Uterus (tissue), 4 donors: Measurements from ENCODE around the gene EEF1E1. TPM values are rescaled to one million over a fixed set of nuclear protein-coding genes. Genes with fewer than 3 reads are reported as not detected.
A peak's percentile ranks its signal among the peaks of the same experiment; 100 is the strongest.

Experiments
- DNase-seq, 2 donors: peaks; one replicate each; pipeline ENCODE4 v3.0.0-alpha.2; 2019 to 2020
- H3K27ac ChIP-seq, 2 donors: fragments of 200-600 bp; sonication (generic); 1 replicate in 1 of 2; 2 replicates in 1 of 2; pipeline ENCODE4 v1.5.1; 2016 to 2018
- H3K27me3 ChIP-seq, 2 donors: fragments of 200-600 bp; sonication (generic); one replicate each; pipeline ENCODE4 v1.5.1; 2018 to 2019; ENCODE audit warnings: control low read depth in 1 of 2
- H3K36me3 ChIP-seq, 2 donors: fragments of 200-600 bp; sonication (generic); one replicate each; pipeline ENCODE4 v1.5.1; 2019; ENCODE audit warnings: control low read depth in 1 of 2
- H3K4me1 ChIP-seq, 2 donors: fragments of 200-600 bp; sonication (generic); one replicate each; pipeline ENCODE4 v1.5.1; 2018 to 2019; ENCODE audit warnings: control low read depth in 1 of 2
- H3K4me3 ChIP-seq, 2 donors: fragments of 200-600 bp; sonication (generic); 1 replicate in 1 of 2; 2 replicates in 1 of 2; pipeline ENCODE4 v1.5.1; 2018 to 2019; ENCODE audit warnings: mild to moderate bottlenecking in 1 of 2
- H3K9me3 ChIP-seq, 2 donors: fragments of 200-600 bp; sonication (generic); one replicate each; pipeline ENCODE4 v1.5.1; 2019; ENCODE audit warnings: control low read depth in 1 of 2
- POLR2A ChIP-seq, 2 donors: fragments of 450-650 bp; IDR thresholded peaks; one replicate each; pipeline ENCODE4 v1.6.1; 2016; ENCODE audit warnings: antibody characterized with exemption in 2 of 2, mild to moderate bottlenecking in 1 of 2, moderate library complexity in 1 of 2
- intact Hi-C: fragments of 100-400 bp; cut with DNase I; formaldehyde crosslinking; loops from one replicate; pipeline ENCODE4 v1.15.1; 2023; ENCODE audit warnings: low total_unique reads
- total RNA-seq, 4 donors: library from RNA; depleted of rRNA in 3 of 4; stranded (reverse); fragments of >200 nt in 3 of 4; gene quantifications; one replicate each; pipeline versions ENCODE4 v1.1.0 to v1.2.4, GENCODE V29; 2014 to 2023
- TF ChIP-seq, protein P1 (sequence below), 4 experiments: fragments of 200-600 bp in 2 of 4; fragments of 450-650 bp in 2 of 4; sonication (generic) in 2 of 4; IDR thresholded peaks; one replicate each; pipeline ENCODE4 v1.5.1; 2016 to 2019; ENCODE audit warnings: antibody characterized with exemption in 4 of 4, mild to moderate bottlenecking in 2 of 4, moderate library complexity in 1 of 4
- donor health status: DM: yes; HTN: yes; CAD: no.

Gene EEF1E1
- total RNA-seq, 4 donors from 2014 or later = 12.6 to 33.2 (median 26.9) TPM

DNA sequence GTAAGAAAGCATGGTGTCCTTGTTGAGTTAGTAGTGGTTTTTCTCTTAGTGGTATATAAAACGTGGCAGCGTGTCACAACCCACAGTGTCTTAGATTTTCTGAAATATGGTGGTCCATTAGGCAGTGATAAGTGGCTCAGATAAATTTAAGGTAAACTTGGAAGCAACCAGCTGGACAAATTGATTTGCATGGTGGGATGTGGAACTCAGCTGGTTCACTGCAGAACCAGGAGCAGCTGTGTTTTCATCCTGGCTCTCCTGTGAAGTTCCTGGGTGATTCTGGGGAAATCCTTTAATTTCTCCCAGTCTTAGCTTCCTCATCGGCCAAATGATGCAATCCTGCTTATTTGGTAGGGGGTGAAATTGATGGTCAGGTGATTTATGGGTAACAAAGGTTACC, 32.9 kb upstream of the EEF1E1 start:
- Histone ChIP-seq H3K9me3 (no peaks in the 10 kb centered on the region), H3K4me1 (no peaks in the 10 kb centered on the region), H3K27me3 (no peaks in the 10 kb centered on the region), H3K27ac (no peak overlapping the region), H3K4me3 (no peak overlapping the region), H3K36me3 (no peaks in the 10 kb centered on the region)
- DNase-seq = no peak
- intact Hi-C loops = no loop called here
- no peak for TF ChIP-seq POLR2A (IDR thresholded peaks at IDR 0.05)
- TF ChIP-seq, protein P1, sequence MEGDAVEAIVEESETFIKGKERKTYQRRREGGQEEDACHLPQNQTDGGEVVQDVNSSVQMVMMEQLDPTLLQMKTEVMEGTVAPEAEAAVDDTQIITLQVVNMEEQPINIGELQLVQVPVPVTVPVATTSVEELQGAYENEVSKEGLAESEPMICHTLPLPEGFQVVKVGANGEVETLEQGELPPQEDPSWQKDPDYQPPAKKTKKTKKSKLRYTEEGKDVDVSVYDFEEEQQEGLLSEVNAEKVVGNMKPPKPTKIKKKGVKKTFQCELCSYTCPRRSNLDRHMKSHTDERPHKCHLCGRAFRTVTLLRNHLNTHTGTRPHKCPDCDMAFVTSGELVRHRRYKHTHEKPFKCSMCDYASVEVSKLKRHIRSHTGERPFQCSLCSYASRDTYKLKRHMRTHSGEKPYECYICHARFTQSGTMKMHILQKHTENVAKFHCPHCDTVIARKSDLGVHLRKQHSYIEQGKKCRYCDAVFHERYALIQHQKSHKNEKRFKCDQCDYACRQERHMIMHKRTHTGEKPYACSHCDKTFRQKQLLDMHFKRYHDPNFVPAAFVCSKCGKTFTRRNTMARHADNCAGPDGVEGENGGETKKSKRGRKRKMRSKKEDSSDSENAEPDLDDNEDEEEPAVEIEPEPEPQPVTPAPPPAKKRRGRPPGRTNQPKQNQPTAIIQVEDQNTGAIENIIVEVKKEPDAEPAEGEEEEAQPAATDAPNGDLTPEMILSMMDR (IDR thresholded peaks at IDR 0.05) = no peak

DNA sequence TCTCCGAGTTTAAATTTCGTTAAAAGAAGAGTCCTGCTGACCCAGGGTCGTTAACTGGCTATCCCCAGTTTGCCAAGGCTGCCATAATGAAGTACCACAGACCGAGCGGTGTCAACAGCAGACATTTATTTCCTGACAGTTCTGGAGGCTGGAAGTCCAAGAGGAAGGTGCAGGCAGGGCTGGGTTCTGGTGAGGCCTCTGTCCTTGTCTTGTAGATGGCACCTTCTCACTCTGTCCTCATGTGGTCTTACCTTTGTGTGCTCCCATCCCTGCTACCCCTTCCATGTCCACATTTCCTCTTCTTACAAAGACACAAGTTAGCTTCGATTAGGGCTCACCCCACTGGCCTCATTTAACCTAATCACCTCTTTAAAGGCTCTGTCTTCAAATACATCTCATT, 29.8 kb upstream of the EEF1E1 start:
- no peak for TF ChIP-seq POLR2A (IDR thresholded peaks at IDR 0.05)
- TF ChIP-seq, protein P1 (IDR thresholded peaks at IDR 0.05) = no peak
- intact Hi-C loops = no loop called here

DNA sequence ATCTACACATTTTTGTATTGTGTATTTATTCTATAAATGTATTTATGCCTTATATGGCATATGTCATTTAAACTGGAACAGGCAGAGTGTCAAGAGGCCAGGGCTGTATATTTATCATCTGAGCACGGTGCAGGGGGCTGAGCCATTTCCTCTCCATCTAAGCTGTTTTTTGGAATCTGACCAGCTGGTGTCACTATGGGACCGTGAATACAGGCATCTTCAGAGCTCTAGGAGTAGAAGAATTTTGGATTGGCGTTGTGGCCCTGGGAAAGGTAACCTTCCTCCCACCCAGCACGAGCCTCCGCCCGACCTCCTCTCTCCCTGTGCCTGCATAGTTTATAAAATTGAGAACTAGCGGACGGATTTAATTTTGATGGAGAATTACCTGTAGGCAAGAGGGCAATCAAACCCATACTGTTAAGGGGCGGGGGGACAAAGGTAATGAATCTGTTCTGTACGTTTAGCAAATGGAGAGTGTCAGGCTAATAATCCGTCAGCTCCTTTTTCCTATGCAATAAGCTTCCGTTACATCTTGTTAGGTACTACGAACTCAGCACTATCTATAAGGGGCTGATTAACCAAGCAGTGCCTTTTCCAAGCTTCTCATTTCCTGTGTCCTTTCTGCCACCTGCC, 29.0 kb upstream of the EEF1E1 start:
- Histone ChIP-seq H3K4me1 (no peaks in the 10 kb centered on the region), H3K36me3 (no peaks in the 10 kb centered on the region), H3K27ac (no peak overlapping the region), H3K4me3 (no peak overlapping the region), H3K9me3 (no peaks in the 10 kb centered on the region), H3K27me3 (no peaks in the 10 kb centered on the region)
- intact Hi-C loops = no loop called here
- TF ChIP-seq, protein P1 (IDR thresholded peaks at IDR 0.05) = peak; percentile 27 to 50 (median 38)
- no peak for TF ChIP-seq POLR2A (IDR thresholded peaks at IDR 0.05)
- peak in 1 of 2 donors; percentile 24 for DNase-seq

More for the DNA sequence above, 29.8 kb upstream of the EEF1E1 start:
- Histone ChIP-seq H3K27ac (no peak overlapping the region), H3K36me3 (no peaks in the 10 kb centered on the region), H3K4me3 (no peak overlapping the region), H3K9me3 (no peaks in the 10 kb centered on the region), H3K27me3 (no peaks in the 10 kb centered on the region), H3K4me1 (no peaks in the 10 kb centered on the region)
- no peak for DNase-seq

DNA sequence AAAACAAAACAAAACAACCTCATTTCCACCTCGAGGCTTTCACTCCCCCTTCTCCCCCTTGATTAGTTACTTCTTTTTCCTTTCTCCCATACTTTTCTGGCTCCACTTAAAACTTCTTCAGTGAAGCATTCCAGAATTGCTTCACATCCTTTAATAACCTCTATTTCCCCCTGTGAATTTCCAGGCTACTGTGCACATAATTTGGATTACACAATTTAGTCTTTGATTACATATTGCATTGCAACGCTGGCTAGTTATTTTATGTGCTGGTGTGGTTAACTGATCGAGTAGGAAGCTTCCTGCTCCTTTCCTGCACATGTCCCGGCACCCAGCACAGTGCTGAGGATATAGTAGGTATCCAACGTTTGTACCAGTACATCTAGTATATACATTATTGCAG, 28.1 kb upstream of the EEF1E1 start:
- Histone ChIP-seq H3K27me3 (no peaks in the 10 kb centered on the region), H3K36me3 (no peaks in the 10 kb centered on the region), H3K4me1 (no peaks in the 10 kb centered on the region), H3K9me3 (no peaks in the 10 kb centered on the region), H3K4me3 (no peak overlapping the region), H3K27ac (no peak overlapping the region)
- DNase-seq = no peak
- no peak for TF ChIP-seq POLR2A (IDR thresholded peaks at IDR 0.05)
- TF ChIP-seq, protein P1 (IDR thresholded peaks at IDR 0.05) = no peak
- intact Hi-C loops = no loop called here

DNA sequence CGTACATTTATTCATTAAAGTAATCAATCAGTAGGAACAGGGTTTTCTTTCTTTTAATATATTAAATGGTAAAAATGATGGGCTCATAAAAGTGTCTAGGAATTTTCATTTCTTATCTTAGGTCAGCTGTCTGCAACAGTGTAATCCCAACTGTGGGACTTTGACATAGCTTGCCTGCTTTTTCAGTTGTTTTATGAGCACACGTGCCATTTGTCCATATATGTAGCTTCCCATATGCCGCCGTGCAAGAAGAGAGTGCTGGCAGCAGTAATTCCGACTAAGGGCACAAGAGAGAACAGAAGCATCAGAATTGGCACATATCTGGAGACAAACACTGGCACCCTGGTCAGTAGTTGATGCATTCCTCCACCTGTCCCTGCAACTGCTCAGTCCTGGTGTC, 20.9 kb upstream of the EEF1E1 start:
- H3K4me3 ChIP-seq = no peak overlapping the region
- intact Hi-C loops = no loop called here
- H3K4me1 ChIP-seq = no peaks in the 10 kb centered on the region
- TF ChIP-seq, protein P1 (IDR thresholded peaks at IDR 0.05) = no peak
- no peak for TF ChIP-seq POLR2A (IDR thresholded peaks at IDR 0.05)
- no peak for DNase-seq
- no peaks in the 10 kb centered on the region for H3K27me3 ChIP-seq
- H3K36me3 ChIP-seq = no peaks in the 10 kb centered on the region
- H3K9me3 ChIP-seq = no peaks in the 10 kb centered on the region
- H3K27ac ChIP-seq = no peak overlapping the region
